Spinal cord (tissue), 10 donors: ENCODE data around the gene TTC28. TPM values are rescaled to one million over a fixed set of nuclear protein-coding genes. Genes with fewer than 3 reads are reported as not detected.

ENCODE experiments used
- DNase-seq, 6 donors: peaks; one replicate each; pipeline versions ENCODE4 v3.0.0 to v3.0.0-alpha.2; 2013 to 2015; ENCODE audit warnings: low spot score in 6 of 6, low read depth in 4 of 6
- H3K27ac ChIP-seq: one replicate; pipeline ENCODE4 v1.5.1; 2013; ENCODE audit warnings: low read depth, low read length, control low read depth
- H3K27me3 ChIP-seq: one replicate; pipeline ENCODE4 v1.6.1; 2013; ENCODE audit warnings: low read length; ENCODE audit not compliant: control insufficient read depth, insufficient read depth
- H3K36me3 ChIP-seq: one replicate; pipeline ENCODE4 v1.6.1; 2013; ENCODE audit warnings: low read length; ENCODE audit not compliant: control insufficient read depth, insufficient read depth
- H3K4me1 ChIP-seq: one replicate; pipeline ENCODE4 v1.6.1; 2013; ENCODE audit warnings: low read length; ENCODE audit not compliant: control insufficient read depth, insufficient read depth
- H3K4me3 ChIP-seq: one replicate; pipeline ENCODE4 v1.5.1; 2013; ENCODE audit warnings: low read depth, low read length, control low read depth
- H3K9me3 ChIP-seq: one replicate; pipeline ENCODE4 v1.6.1; 2013; ENCODE audit warnings: low read length; ENCODE audit not compliant: control insufficient read depth, insufficient read depth
- WGBS: methylation state at CpG from one replicate; pipeline ENCODE4 v1.1.5; 2013; ENCODE audit warnings: missing lambda C conversion rate; ENCODE audit not compliant: insufficient coverage; 5-methylcytosine and 5-hydroxymethylcytosine counted together
- polyA plus RNA-seq, 2 donors: library from polyadenylated mRNA; unstranded; fragments of 120-200 nt; gene quantifications; one replicate each; pipeline ENCODE4 v1.2.1, GENCODE V29; 2013; ENCODE audit not compliant: insufficient read length in 2 of 2
- total RNA-seq, 2 donors: library from RNA; depleted of rRNA in 1 of 2; stranded (reverse); fragments of 120-200 nt in 1 of 2; fragments of >200 nt in 1 of 2; gene quantifications; one replicate each; pipeline versions ENCODE4 v1.2.3 to v1.2.4, GENCODE V29; 2013 to 2014
- donor health status: healthy.

Gene TTC28
- total and polyA plus RNA-seq, 4 donors: 19.4 to 44.0 (median 30.4) TPM

GRCh38 chr22:28186641-28187040, 493.0 kb downstream of the TTC28 start:
- no peaks in the 10 kb centered on the region for H3K9me3 ChIP-seq
- no peaks in the 10 kb centered on the region for H3K27me3 ChIP-seq
- H3K4me3 ChIP-seq: no peak overlapping the region
- no peak for DNase-seq
- 75% methylated on average over 1 of the region's 3 CpGs for WGBS
- H3K36me3 ChIP-seq: no peaks in the 10 kb centered on the region
- H3K27ac ChIP-seq: no peak overlapping the region
- no peaks in the 10 kb centered on the region for H3K4me1 ChIP-seq

DNA sequence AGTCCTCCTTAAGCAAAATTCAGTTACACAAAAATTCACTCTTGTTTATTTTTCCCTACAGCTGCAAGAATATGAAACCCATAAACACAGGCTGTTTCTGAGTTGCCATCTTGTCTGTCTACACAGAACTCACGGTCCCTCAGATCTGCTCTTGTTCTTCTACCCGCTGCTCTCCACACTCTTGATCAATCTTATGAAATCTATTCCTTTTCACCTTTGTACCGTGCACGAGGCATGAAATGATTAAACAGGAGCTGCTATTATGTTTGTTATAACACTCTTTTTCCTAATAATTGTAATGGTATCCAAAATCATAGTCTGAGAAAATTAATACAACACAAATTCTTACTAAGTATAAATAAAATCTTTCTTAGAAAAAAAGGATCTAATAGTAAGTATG, 494.5 kb downstream of the TTC28 start:
- Histone ChIP-seq H3K4me3 (no peak overlapping the region), H3K9me3 (no peaks in the 10 kb centered on the region), H3K27me3 (no peaks in the 10 kb centered on the region), H3K4me1 (no peaks in the 10 kb centered on the region), H3K36me3 (no peaks in the 10 kb centered on the region), H3K27ac (no peak overlapping the region)
- DNase-seq: no peak
- no CpG with 5 or more reads among the region's 4 CpGs for WGBS

- Histone ChIP-seq H3K4me3 (no peak overlapping the region), H3K27ac (no peak overlapping the region), H3K27me3 (no peaks in the 10 kb centered on the region), H3K9me3 (no peaks in the 10 kb centered on the region), H3K36me3 (no peaks in the 10 kb centered on the region), H3K4me1 (no peaks in the 10 kb centered on the region)
- 100% methylated on average over 2 of the region's 4 CpGs for WGBS
- peak in 1 of 6 donors; percentile 51 for DNase-seq
These were observed 496.4 kb downstream of the TTC28 start for GRCh38 chr22:28183078-28183860.

DNA sequence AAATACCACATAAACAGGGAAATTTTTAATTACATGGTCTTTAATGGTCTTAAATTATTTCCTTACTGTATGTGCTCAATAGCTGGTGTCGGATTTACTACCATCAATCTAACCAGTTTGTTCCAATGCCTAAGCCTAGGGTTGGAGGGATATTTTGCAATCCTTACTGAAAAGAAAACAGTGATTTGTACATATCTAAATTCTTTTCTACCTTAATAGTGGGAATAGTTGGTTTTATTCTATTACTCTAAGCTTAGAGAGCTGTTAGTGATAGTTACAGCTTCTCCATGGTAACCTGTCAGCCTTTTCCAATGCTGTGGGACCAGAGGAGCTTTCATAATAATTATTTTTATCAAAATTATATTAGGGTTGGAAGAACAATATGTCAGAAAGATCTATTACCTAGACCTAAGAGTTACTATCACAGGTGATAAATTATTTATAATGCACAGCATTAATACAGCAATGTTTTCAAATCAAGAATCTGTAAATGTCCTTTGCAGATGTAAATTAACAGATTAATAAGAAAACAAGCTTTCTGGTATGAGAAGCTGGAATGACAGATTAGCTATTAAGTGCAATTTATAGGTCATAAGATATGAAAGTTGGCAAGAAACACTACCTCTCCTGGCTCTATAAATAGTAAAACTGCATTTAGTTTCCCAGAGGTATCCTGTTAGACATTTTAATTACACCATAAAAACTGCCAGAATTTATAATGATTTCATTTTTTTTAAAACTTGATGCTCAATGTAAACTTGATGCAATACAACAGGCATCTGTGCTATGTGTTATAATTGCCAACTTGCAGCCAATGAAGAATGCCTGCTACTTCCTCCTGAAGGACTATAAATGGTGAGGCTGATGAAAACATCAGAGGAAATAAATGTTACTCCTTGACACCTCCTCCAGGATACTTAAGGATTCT, 498.6 kb downstream of the TTC28 start:
- no peak overlapping the region for H3K4me3 ChIP-seq
- no peak overlapping the region for H3K27ac ChIP-seq
- no peaks in the 10 kb centered on the region for H3K9me3 ChIP-seq
- no CpG with 5 or more reads among the region's 1 CpG for WGBS
- H3K27me3 ChIP-seq: no peaks in the 10 kb centered on the region
- DNase-seq: peak in 1 of 6 donors; percentile 52
- no peaks in the 10 kb centered on the region for H3K4me1 ChIP-seq
- H3K36me3 ChIP-seq: no peaks in the 10 kb centered on the region

DNA sequence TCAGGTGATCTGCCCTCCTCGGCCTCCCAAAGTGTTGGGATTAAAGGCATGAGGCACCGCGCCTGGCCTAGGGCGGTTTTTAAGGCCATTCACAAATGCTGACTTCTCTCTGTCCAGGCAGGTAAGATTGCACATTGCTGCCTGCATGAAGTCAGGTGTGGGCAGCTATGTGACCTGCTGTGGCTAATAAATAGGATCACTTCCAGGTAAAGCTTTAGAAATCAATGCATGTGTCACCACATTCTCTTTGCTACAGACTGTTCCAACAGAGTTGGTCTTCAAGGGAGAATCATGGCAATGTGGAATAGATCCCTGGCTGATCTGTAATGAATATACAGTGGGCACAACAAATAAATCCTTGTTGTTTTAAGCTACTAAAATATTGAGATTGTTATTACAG, 500.2 kb downstream of the TTC28 start:
- Histone ChIP-seq H3K36me3 (no peaks in the 10 kb centered on the region), H3K4me3 (no peak overlapping the region), H3K27me3 (no peaks in the 10 kb centered on the region), H3K9me3 (no peaks in the 10 kb centered on the region), H3K4me1 (no peaks in the 10 kb centered on the region), H3K27ac (no peak overlapping the region)
- WGBS: 100% methylated on average over 4 of the region's 4 CpGs
- no peak for DNase-seq

DNA sequence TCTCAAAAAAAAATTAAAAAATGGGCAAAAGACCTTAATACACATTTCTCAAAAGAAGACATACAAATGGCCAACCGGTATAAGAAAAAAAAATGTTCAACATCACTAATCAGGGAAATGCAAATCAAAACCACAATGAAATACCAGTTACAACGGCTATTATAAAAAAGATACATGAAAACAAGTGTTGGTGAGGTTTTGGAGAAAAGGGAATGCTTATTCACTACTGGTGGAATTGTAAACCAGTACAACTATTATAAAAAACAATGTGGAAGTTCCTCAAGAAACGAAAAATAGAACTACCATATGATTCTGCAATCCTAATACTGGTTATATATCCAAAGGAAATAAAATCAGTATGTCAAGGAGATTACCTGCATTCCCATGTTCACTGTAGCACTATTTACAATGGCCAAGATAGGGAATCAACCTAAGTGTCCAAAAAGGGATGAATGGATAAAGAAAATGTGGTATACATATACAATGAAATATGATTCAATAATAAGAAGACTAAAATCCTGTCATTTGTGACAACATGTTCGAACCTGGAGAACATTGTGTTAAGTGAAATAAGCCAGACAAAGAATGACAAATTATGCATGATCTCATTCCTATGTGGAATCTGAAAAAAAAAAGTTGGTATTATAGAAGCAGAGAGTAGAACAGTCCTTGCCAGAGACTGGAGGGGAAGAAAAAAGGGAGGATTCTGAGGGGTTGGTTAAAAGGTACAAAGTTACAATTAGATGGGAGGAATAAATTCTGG, 503.7 kb downstream of the TTC28 start:
- H3K4me3 ChIP-seq: no peak overlapping the region
- WGBS: 86% methylated on average over 1 of the region's 4 CpGs
- no peaks in the 10 kb centered on the region for H3K27me3 ChIP-seq
- no peaks in the 10 kb centered on the region for H3K9me3 ChIP-seq
- DNase-seq: no peak
- peaks cover 5% of the 10 kb centered on the region for H3K4me1 ChIP-seq
- no peaks in the 10 kb centered on the region for H3K36me3 ChIP-seq
- H3K27ac ChIP-seq: no peak overlapping the region

DNA sequence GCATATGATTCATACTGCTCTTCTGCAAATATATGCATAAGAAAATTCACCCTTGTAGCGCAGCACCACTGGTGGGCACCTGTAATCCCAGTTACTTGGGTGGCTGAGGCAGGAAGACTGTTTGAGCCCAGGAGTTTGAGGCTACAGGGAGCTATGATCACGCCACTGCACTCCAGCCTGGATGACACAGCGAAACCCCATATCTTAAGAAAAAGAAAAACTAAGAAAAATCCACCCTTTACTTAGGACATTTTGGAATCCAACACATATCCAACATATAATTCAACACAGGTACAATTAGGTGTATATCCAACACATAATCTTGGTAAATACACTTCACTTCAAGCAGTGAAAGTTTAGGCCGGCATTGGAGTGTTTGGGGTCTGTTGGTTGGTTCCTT, 505.1 kb downstream of the TTC28 start:
- 100% methylated on average over 3 of the region's 4 CpGs for WGBS
- H3K4me1 ChIP-seq: peaks cover 5% of the 10 kb centered on the region
- H3K36me3 ChIP-seq: no peaks in the 10 kb centered on the region
- H3K4me3 ChIP-seq: no peak overlapping the region
- DNase-seq: no peak
- no peaks in the 10 kb centered on the region for H3K9me3 ChIP-seq
- no peak overlapping the region for H3K27ac ChIP-seq
- H3K27me3 ChIP-seq: no peaks in the 10 kb centered on the region

DNA sequence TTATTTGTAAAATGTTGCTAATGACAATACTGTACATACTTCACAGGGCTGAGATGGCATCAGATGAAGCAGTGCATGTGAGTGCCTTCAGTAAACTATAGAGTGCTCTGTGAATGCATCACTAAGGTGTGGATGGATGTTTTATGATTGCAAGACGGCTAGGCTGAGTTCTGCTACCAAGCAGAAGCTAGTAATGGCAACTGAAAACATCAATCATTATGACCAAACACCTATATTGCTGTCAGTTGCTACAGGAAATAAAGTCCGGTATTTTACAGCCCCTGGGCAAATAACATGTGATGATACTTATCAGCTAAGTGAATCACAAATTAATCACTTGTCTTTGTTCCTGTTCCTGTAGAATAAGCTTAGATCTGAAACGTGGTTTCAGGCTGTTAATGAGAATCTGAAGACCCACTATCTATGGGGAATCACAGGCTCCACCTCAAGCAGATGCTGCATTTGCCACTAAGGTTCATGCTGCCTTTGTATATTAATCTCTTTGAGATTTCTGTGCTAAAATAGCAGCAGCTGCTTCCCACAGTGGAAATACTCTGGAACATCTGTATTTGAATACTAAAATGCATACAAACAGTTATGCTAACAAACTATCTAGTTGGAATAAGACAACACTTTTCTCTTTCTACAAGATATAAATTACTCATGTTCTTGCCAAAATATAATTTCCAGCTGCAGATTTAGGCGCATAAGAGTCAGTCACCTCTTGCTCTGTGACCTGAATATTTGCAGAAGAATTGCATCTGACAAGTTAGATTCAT, 506.6 kb downstream of the TTC28 start:
- no peaks in the 10 kb centered on the region for H3K36me3 ChIP-seq
- no peak overlapping the region for H3K4me3 ChIP-seq
- no peak overlapping the region for H3K27ac ChIP-seq
- peaks cover 5% of the 10 kb centered on the region for H3K4me1 ChIP-seq
- DNase-seq: peak in 1 of 6 donors; percentile 80
- H3K27me3 ChIP-seq: no peaks in the 10 kb centered on the region
- WGBS: no CpG with 5 or more reads among the region's 4 CpGs
- H3K9me3 ChIP-seq: no peaks in the 10 kb centered on the region

DNA sequence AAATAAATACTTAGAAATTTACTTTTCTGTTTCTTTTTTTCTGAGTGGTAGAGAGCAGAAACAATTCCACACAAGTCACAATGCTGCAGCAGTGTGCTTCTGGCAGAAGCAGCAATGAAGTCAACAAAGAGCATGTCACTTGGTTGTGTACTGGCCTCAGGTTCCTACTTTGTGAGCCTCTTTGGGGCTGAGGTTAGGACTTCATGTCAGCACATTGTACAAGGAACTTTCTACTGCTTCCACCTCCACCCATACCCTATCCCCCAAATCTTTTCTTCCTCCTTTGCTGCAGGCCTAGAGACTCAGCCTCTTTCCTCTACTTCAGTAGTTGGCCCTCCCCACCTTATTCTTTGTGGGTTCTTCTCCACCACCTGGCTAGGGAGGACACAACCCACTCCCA, 507.9 kb downstream of the TTC28 start:
- Histone ChIP-seq H3K27me3 (no peaks in the 10 kb centered on the region), H3K36me3 (no peaks in the 10 kb centered on the region), H3K4me3 (no peak overlapping the region), H3K27ac (no peak overlapping the region), H3K9me3 (no peaks in the 10 kb centered on the region), H3K4me1 (peaks cover 5% of the 10 kb centered on the region)
- DNase-seq: no peak
